ENCODE measurements around the gene GRIA1. TPM values are rescaled to one million over a fixed set of nuclear protein-coding genes. Genes with fewer than 3 reads are reported as not detected.

GRIA1 gene
- total RNA-seq, 1 donor from 2014 or later: 3.3 TPM

DNA sequence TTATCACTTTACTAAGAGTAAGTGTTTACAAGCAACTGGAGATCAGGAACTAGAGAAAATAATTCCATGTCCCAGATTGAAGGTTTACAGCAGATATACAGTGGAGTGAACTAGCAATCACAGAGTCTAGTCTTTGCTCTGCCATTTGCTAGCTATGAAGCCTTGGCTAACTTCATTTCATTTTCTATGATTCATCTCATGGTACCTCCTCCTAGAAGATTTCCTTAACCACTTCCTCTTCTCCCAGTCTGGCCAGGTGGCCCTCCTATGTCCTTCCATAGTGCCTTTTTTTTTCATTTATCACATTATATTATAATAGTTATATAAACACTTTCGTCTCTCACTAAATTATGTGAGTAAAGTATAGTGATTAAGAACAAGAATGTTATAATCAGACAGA is 52.1 kb downstream of the GRIA1 start:
- no peaks in the 10 kb centered on the region for H3K27me3 Mint-ChIP-seq (ENCODE audit: insufficient read depth, low read depth)
- Histone ChIP-seq H3K4me3 (no peak overlapping the region), H3K27ac (no peak overlapping the region), H3K79me2 (ENCODE audit: low read depth) (no peaks in the 10 kb centered on the region), H3K9me3 (ENCODE audit: low read depth) (no peaks in the 10 kb centered on the region), H2AFZ (replicated peaks) (no peak overlapping the region), H3F3A (ENCODE audit: low read depth) (no peaks in the 10 kb centered on the region), H3K4me2 (no peak overlapping the region), H3K36me3 (no peaks in the 10 kb centered on the region), H3K27me3 (no peaks in the 10 kb centered on the region), H3K4me1 (peaks cover 13% of the 10 kb centered on the region), H4K20me1 (ENCODE audit: low read depth) (no peaks in the 10 kb centered on the region), H3K9ac (no peak overlapping the region)
- DNase-seq (ENCODE audit: low spot score): no peak
- H3K9me3 Mint-ChIP-seq: peaks cover 4% of the 10 kb centered on the region
- no peak overlapping the region for H3K27ac Mint-ChIP-seq
- peaks cover 18% of the 10 kb centered on the region for H3K36me3 Mint-ChIP-seq
- TF ChIP-seq EZH2 (IDR thresholded peaks at IDR 0.05): no peak
- TF ChIP-seq EZH2phosphoT487 (IDR thresholded peaks at IDR 0.05): no peak
- TF ChIP-seq CTCF (IDR thresholded peaks at IDR 0.05): no peak
- H3K4me1 Mint-ChIP-seq: peaks cover 8% of the 10 kb centered on the region
- H3K4me3 Mint-ChIP-seq: no peak overlapping the region

GRCh38 chr5:153543288-153543687 is 52.8 kb downstream of the GRIA1 start:
- Histone ChIP-seq H3K27me3 (no peaks in the 10 kb centered on the region), H3K4me1 (peaks cover 9% of the 10 kb centered on the region), H3K27ac (no peak overlapping the region), H3K79me2 (ENCODE audit: low read depth) (no peaks in the 10 kb centered on the region), H2AFZ (replicated peaks) (no peak overlapping the region), H3K4me2 (no peak overlapping the region), H3K4me3 (no peak overlapping the region), H3F3A (ENCODE audit: low read depth) (no peaks in the 10 kb centered on the region), H4K20me1 (ENCODE audit: low read depth) (no peaks in the 10 kb centered on the region), H3K9me3 (ENCODE audit: low read depth) (no peaks in the 10 kb centered on the region), H3K9ac (no peak overlapping the region), H3K36me3 (no peaks in the 10 kb centered on the region)
- H3K4me3 Mint-ChIP-seq: no peak overlapping the region
- TF ChIP-seq EZH2phosphoT487 (IDR thresholded peaks at IDR 0.05) (no peak), CTCF (IDR thresholded peaks at IDR 0.05) (no peak), EZH2 (IDR thresholded peaks at IDR 0.05) (no peak)
- H3K27ac Mint-ChIP-seq: no peak overlapping the region
- H3K4me1 Mint-ChIP-seq: peaks cover 6% of the 10 kb centered on the region
- H3K9me3 Mint-ChIP-seq: peaks cover 4% of the 10 kb centered on the region
- DNase-seq (ENCODE audit: low spot score): no peak
- H3K27me3 Mint-ChIP-seq (ENCODE audit: insufficient read depth, low read depth): no peaks in the 10 kb centered on the region
- H3K36me3 Mint-ChIP-seq: peaks cover 18% of the 10 kb centered on the region

- Histone ChIP-seq H3K4me1 (peaks cover 9% of the 10 kb centered on the region), H3F3A (ENCODE audit: low read depth) (no peaks in the 10 kb centered on the region), H3K4me2 (no peak overlapping the region), H3K36me3 (no peaks in the 10 kb centered on the region), H4K20me1 (ENCODE audit: low read depth) (no peaks in the 10 kb centered on the region), H3K9ac (no peak overlapping the region), H2AFZ (replicated peaks) (no peak overlapping the region), H3K79me2 (ENCODE audit: low read depth) (no peaks in the 10 kb centered on the region), H3K27ac (no peak overlapping the region), H3K9me3 (ENCODE audit: low read depth) (no peaks in the 10 kb centered on the region), H3K4me3 (no peak overlapping the region), H3K27me3 (no peaks in the 10 kb centered on the region)
- no peak for TF ChIP-seq CTCF (IDR thresholded peaks at IDR 0.05)
- TF ChIP-seq EZH2 (IDR thresholded peaks at IDR 0.05): no peak
- no peak for TF ChIP-seq EZH2phosphoT487 (IDR thresholded peaks at IDR 0.05)
- H3K9me3 Mint-ChIP-seq: peaks cover 4% of the 10 kb centered on the region
- DNase-seq (ENCODE audit: low spot score): no peak
- no peak overlapping the region for H3K4me3 Mint-ChIP-seq
- no peaks in the 10 kb centered on the region for H3K4me1 Mint-ChIP-seq
- no peak overlapping the region for H3K27ac Mint-ChIP-seq
- H3K27me3 Mint-ChIP-seq (ENCODE audit: insufficient read depth, low read depth): no peaks in the 10 kb centered on the region
- H3K36me3 Mint-ChIP-seq: peaks cover 18% of the 10 kb centered on the region
Measured at GRCh38 chr5:153543959-153544470, 53.5 kb downstream of the GRIA1 start.

Data from neural progenitor cell (in vitro differentiated cells).